GM10847 (cell line): Measurements from ENCODE around the gene PSD4.

ENCODE experiments used
- POLR2A ChIP-seq: IDR thresholded peaks from 2 replicates; pipeline ENCODE4 v1.6.1; 2011; ENCODE audit not compliant: insufficient read length; ENCODE audit errors: extremely low read depth

Gene PSD4

DNA sequence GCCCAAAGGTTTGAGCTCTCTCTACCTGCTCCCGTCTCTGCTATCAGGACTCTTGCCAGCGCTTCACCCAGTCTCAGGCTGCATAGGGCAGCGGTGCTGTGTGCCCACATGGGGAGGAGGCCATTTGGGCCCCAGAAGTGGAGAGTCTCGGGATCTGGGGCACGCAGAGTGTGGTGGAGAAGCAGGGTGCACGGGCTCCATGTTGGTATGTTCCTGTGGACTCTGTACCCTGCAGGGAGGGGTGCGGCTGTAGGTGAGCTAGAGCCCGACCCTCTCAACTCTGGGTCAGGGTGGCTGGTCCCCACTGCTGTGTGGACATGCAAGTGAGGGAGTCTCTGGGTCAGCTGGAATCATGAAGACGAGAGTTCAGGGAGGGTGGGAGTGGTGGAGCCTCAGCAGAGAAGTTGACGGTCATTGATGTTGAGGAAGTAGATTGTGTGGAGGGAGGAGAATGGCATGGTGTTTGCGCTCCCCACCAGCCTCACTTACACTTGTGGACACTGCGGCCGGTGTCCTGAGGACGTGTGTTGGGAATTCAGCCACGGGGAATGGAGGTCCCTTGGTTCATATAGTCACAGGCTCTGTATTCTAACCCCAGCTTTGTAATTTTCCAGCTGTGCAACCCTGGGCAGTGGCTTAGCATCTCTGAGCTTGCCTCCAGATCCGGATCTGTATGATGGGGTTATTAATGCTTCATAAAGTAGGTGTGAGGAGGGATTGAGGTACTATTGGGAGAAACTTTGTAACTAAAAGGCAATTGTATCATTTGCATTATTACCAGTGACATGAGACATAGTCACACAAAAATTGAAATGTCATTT lies 840 bp upstream of the PSD4 start:
- TF ChIP-seq POLR2A: no peak

- TF ChIP-seq POLR2A: no peak
Observed at GRCh38 chr2:113174376-113174750, 592 bp downstream of the PSD4 start.

DNA sequence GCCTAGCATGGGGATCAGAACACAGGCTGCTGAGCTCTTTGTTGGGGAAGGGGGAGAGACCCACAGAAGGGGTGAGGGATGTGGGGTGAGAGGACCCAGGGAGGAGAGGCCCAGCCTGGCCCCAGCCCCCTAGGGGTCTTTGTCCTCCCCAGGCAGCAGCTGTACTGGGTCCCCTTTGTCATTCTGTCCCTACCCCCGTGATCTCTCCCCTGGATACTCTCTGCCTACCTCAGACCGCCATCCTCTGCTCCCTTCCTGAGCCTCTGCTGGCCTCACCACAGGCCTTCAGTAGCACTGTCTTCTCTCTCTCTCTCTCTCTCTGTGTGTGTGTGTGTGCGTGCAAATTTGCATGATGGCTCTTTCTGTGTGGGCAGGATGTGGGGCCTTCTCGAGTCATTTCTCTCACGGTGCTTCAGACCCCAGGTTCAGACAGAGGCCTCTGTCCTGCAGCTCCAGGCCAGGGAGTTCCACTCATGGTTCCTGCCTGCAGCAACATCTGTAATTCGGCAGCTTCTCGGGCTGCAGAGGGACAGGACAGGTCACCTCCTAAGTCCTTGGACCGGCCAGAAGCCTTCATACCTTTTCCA lies 1.4 kb downstream of the PSD4 start:
- peak; percentile 86 for TF ChIP-seq POLR2A

GRCh38 chr2:113175736-113176695 lies 2.2 kb downstream of the PSD4 start:
- no peak for TF ChIP-seq POLR2A

GRCh38 chr2:113176696-113177355 lies 3.1 kb downstream of the PSD4 start:
- TF ChIP-seq POLR2A: no peak

GRCh38 chr2:113178069-113178746 lies 4.4 kb downstream of the PSD4 start:
- no peak for TF ChIP-seq POLR2A

GRCh38 chr2:113178891-113179290 lies 5.1 kb downstream of the PSD4 start:
- TF ChIP-seq POLR2A: no peak

- TF ChIP-seq POLR2A: no peak
Observed at GRCh38 chr2:113179446-113180045, 5.8 kb downstream of the PSD4 start.

DNA sequence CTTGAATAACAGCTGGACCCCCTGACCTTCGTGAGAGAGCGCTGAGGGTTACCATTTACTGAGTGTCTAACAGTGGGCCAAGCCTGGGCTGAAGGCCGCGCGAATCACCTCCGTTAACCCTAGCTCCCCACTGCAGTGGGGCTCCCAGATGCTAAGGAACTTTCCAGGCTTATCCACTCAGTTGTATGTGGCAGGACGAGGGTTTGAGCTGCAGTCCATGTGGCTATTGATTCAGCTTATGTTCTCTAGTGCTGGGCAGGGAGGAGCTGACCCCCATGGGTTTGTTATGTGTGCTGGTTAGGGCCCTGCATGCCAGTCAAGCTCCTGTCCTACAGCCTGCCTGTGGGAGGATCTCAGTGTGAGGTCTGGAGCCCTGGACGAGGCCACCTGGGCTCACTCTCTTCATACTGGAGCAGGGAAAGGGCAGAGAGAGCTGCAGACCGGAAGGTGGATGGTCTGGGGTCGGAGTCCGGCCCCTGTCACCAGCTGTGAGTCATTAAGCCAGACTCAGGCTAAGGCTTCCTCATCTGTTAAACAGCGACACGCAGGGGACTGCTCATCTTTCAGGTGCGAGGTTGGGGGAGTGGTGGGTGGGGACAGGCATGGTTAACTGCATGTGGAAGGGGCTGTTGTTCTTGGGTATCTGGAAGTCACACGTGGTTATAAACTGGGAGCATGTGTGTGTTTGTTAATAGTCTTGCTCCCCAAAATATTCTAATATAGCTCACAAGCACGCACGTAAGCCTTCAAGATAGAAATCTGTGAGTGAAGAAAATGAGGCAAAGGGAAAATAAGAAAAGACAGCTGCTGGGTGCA lies 6.6 kb downstream of the PSD4 start:
- TF ChIP-seq POLR2A: no peak

GRCh38 chr2:113181258-113182051 lies 7.7 kb downstream of the PSD4 start:
- TF ChIP-seq POLR2A: no peak

DNA sequence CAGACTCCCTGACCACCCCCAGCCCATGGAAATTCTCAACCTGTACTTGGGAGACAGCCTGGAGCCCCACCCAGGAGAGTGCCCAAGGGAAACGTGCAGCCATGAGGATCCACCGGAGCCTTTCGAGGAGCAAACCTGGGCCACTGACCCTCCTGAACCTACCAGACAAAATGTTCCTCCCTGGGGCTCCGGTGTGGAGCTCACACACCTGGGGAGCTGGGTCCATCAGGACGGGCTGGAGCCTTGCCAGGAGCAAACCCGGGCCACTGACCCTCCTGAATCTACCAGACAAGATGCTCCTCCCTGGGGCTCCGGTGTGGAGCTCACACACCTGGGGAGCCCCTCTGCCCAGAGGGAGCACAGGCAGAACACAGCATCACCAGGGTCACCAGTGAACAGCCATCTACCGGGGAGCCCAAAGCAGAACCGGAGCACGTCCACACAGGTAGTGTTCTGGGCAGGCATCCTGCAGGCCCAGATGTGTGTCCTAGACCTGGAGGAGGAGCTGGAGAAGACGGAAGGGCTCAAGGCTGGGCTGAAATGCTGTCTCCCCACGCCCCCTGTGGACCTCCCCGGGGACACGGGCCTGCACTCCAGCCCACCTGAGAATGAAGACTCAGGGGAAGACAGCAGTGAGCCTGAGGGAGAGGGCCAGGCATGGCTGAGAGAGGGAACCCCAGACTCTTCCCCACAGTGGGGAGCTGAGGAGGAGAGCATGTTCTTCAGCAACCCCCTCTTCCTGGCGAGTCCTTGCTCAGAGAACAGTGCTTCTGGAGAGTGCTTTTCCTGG lies 8.9 kb downstream of the PSD4 start:
- no peak for TF ChIP-seq POLR2A

DNA sequence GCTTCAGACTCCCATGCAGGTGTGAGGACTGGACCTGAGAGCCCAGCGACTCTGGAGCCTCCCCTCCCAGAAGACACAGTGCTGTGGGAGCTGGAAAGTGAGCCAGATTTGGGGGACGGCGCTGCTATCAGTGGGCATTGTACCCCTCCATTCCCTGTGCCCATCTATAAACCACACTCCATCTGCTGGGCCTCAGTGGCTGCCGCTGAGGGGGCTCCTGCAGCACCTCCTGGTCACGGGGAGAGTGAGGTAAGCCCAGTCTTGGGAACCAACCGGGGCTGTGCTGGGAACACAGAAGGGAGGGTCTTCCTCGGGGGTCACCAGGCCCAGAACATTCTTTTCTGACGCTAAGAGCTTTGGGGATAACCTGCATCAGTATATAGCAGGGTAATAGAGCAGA lies 9.5 kb downstream of the PSD4 start:
- no peak for TF ChIP-seq POLR2A

GRCh38 chr2:113183703-113184102 lies 9.9 kb downstream of the PSD4 start:
- no peak for TF ChIP-seq POLR2A
